MM.1S (cell line): ENCODE measurements around the gene CCSER2.

Experiments
- EZH2phosphoT487 ChIP-seq: fragments of 300-600 bp; sonication (generic); IDR thresholded peaks from 2 replicates; pipeline ENCODE4 v1.6.1; 2018; ENCODE audit warnings: antibody characterized with exemption, low read length
- TF ChIP-seq, protein P1 (sequence below): fragments of 300-600 bp; sonication (generic); IDR thresholded peaks from 2 replicates; pipeline ENCODE4 v1.5.1; 2016; ENCODE audit warnings: antibody characterized with exemption, low read length, mixed read lengths

DNA sequence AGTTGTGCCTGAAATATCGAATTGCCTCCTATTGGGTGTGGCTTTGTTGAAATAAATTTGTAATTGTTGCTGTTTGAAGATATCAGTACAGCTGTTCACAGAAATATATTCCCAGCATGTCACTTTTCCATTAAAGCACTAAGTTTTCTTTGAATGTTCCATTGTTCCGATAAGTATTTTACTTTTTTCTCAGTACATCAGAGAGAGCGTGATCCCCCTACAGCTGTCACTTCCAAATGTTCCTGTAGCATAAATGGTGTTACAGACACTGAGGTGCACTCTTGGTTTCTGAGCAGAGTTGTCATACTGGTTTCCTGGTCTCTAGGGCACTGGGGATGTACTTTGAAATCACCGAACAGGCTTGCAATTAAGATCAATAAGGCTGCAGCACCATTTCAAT, 189.2 kb downstream of the CCSER2 start:
- TF ChIP-seq, protein P1, sequence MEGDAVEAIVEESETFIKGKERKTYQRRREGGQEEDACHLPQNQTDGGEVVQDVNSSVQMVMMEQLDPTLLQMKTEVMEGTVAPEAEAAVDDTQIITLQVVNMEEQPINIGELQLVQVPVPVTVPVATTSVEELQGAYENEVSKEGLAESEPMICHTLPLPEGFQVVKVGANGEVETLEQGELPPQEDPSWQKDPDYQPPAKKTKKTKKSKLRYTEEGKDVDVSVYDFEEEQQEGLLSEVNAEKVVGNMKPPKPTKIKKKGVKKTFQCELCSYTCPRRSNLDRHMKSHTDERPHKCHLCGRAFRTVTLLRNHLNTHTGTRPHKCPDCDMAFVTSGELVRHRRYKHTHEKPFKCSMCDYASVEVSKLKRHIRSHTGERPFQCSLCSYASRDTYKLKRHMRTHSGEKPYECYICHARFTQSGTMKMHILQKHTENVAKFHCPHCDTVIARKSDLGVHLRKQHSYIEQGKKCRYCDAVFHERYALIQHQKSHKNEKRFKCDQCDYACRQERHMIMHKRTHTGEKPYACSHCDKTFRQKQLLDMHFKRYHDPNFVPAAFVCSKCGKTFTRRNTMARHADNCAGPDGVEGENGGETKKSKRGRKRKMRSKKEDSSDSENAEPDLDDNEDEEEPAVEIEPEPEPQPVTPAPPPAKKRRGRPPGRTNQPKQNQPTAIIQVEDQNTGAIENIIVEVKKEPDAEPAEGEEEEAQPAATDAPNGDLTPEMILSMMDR, result no peak
- no peak for TF ChIP-seq EZH2phosphoT487
